ENCODE data around the gene RAP1GAP.
A peak's percentile ranks its signal among the peaks of the same experiment; 100 is the strongest.

The RAP1GAP gene

GRCh38 chr1:21704145-21704544 is 35.0 kb upstream of the RAP1GAP start:
- DNase-seq (ENCODE audit: low read depth), result no peak
- no peak for TF ChIP-seq CTCF (conservative IDR thresholded peaks at IDR 0.05; ENCODE audit: control insufficient read depth, insufficient read depth, low read depth, low read length)
- no peak overlapping the region for H3K4me3 ChIP-seq (ENCODE audit: control insufficient read depth, low read depth, low read length)

- no peak overlapping the region for H3K4me3 ChIP-seq (ENCODE audit: control insufficient read depth, low read depth, low read length)
- TF ChIP-seq CTCF (conservative IDR thresholded peaks at IDR 0.05; ENCODE audit: control insufficient read depth, insufficient read depth, low read depth, low read length), result peak; percentile 48
- peak; percentile 74 for DNase-seq (ENCODE audit: low read depth)
Measured at GRCh38 chr1:21703318-21703963, 34.3 kb upstream of the RAP1GAP start.

GRCh38 chr1:21702780-21703179 is 33.6 kb upstream of the RAP1GAP start:
- DNase-seq (ENCODE audit: low read depth), result no peak
- no peak for TF ChIP-seq CTCF (conservative IDR thresholded peaks at IDR 0.05; ENCODE audit: control insufficient read depth, insufficient read depth, low read depth, low read length)
- H3K4me3 ChIP-seq (ENCODE audit: control insufficient read depth, low read depth, low read length), result no peak overlapping the region

DNA sequence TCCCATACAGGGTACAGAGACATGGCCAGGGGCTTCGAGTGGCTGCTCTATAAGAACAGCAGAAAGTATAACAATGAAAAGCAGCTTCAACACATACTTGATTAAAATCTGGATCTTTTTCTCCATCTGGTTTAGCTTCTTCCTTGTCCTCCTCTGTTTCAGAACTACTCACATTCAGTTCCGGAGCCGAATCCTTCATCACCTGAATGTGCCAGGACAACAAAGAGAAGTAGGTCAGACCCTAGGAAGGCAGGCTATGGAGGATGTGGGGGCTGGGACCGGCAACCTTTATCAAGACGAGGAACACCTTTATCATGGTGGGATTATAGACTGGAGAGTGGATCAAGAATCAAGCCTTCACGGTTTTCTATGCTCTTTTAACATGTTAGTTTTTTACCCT is 32.2 kb upstream of the RAP1GAP start:
- no peak for DNase-seq (ENCODE audit: low read depth)
- no peak for TF ChIP-seq CTCF (conservative IDR thresholded peaks at IDR 0.05; ENCODE audit: control insufficient read depth, insufficient read depth, low read depth, low read length)
- H3K4me3 ChIP-seq (ENCODE audit: control insufficient read depth, low read depth, low read length), result no peak overlapping the region

- DNase-seq (ENCODE audit: low read depth), result no peak
Measured at GRCh38 chr1:21700094-21700493, 30.9 kb upstream of the RAP1GAP start.

DNA sequence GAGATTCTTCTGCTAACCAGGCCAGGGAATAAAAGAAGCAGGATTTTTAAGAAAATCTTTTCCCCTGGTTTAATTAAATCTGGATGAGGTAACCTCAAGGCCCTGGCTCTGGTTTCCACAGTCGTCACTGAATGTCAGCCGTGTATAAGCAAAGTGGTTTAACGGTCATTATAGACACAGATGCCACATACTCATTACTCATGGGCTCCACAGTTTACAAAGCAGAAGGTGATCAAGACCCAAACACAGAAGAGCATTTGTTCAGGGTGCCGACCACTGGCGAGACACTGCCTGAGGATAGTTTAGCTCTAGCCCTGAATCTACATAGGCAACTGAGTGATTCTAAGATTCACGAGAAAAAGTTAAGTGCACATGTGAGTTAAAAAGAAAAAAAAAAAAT is 27.8 kb upstream of the RAP1GAP start:
- no peak for DNase-seq (ENCODE audit: low read depth)
- no peak for TF ChIP-seq CTCF (conservative IDR thresholded peaks at IDR 0.05; ENCODE audit: control insufficient read depth, insufficient read depth, low read depth, low read length)

More at GRCh38 chr1:21700094-21700493, 30.9 kb upstream of the RAP1GAP start:
- TF ChIP-seq CTCF (conservative IDR thresholded peaks at IDR 0.05; ENCODE audit: control insufficient read depth, insufficient read depth, low read depth, low read length), result no peak
- H3K4me3 ChIP-seq (ENCODE audit: control insufficient read depth, low read depth, low read length), result no peak overlapping the region

GRCh38 chr1:21693732-21694131 is 24.6 kb upstream of the RAP1GAP start:
- H3K4me3 ChIP-seq (ENCODE audit: control insufficient read depth, low read depth, low read length), result no peak overlapping the region
- TF ChIP-seq CTCF (conservative IDR thresholded peaks at IDR 0.05; ENCODE audit: control insufficient read depth, insufficient read depth, low read depth, low read length), result no peak
- no peak for DNase-seq (ENCODE audit: low read depth)

More for the DNA sequence above, 27.8 kb upstream of the RAP1GAP start:
- no peak overlapping the region for H3K4me3 ChIP-seq (ENCODE audit: control insufficient read depth, low read depth, low read length)
